Gastroesophageal sphincter (tissue), 3 donors: ENCODE measurements around the gene MTFP1.

Source experiments
- POLR2A ChIP-seq, 2 donors: fragments of 450-650 bp; IDR thresholded peaks; one replicate each; pipeline ENCODE4 v1.6.1; 2017; ENCODE audit warnings: antibody characterized with exemption in 2 of 2, mild to moderate bottlenecking in 2 of 2, moderate library complexity in 1 of 2
- POLR2AphosphoS5 ChIP-seq: sonication (generic); formaldehyde crosslinking; IDR thresholded peaks from one replicate; pipeline ENCODE4 v1.6.1; 2017; ENCODE audit warnings: antibody characterized with exemption
- TF ChIP-seq, protein P1 (sequence below), 4 experiments: fragments of 200-600 bp in 2 of 4; fragments of 450-650 bp in 2 of 4; sonication (generic) in 1 of 4; IDR thresholded peaks; one replicate each; pipeline ENCODE4 v1.5.1; 2017 to 2019; ENCODE audit warnings: antibody characterized with exemption in 4 of 4, mild to moderate bottlenecking in 2 of 4, moderate library complexity in 2 of 4

DNA sequence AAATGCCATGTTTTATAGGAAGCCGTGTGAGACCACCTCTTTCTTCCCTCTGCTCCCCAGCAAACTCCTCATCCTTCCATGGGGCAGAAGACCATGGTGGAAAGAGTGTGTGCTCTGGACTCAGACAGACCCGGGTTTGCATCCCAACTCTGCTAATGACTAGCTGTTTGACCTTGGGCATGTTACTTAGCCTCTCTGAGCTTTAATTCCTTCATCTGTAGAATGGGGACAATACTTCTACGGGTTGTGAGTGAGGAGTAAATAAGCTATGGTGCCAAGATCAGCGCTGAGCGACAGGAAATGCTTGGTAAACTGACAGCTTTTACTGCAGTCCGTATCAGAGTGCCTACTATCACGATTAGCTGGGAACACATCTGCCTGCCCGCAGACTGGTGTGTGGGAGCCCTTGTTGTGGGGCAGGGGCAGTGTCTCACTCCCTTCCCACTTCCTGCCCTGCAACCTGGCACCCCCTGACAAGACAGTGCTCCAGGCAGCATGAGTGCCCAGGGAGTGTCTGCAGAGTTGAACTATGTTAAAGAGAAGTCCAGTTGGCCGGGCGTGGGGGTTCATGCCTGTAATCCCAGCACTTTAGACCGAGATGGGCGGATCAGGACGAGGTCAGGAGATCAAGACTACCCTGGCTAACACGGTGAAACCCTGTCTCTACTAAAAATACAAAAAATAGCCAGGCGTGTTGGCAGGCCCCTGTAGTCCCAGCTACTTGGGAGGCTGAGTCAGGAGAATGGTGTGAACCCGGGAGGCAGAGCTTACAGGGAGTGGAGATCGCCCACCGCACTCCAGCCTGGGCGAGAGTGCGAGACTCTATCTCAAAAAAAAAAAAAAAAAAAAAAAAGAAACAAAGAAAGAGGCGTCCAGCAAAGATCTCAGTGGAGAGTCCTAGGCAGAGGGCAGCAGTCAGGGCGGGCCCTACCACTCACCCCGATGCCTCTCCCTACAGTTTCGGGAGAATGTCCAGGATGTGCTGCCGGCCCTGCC, 26.6 kb upstream of the MTFP1 start:
- TF ChIP-seq, protein P1, sequence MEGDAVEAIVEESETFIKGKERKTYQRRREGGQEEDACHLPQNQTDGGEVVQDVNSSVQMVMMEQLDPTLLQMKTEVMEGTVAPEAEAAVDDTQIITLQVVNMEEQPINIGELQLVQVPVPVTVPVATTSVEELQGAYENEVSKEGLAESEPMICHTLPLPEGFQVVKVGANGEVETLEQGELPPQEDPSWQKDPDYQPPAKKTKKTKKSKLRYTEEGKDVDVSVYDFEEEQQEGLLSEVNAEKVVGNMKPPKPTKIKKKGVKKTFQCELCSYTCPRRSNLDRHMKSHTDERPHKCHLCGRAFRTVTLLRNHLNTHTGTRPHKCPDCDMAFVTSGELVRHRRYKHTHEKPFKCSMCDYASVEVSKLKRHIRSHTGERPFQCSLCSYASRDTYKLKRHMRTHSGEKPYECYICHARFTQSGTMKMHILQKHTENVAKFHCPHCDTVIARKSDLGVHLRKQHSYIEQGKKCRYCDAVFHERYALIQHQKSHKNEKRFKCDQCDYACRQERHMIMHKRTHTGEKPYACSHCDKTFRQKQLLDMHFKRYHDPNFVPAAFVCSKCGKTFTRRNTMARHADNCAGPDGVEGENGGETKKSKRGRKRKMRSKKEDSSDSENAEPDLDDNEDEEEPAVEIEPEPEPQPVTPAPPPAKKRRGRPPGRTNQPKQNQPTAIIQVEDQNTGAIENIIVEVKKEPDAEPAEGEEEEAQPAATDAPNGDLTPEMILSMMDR (IDR thresholded peaks at IDR 0.05): no peak
- TF ChIP-seq POLR2AphosphoS5 (no peak), POLR2A (IDR thresholded peaks at IDR 0.05) (no peak)
